Mucosa of descending colon (tissue), 3 donors: Measurements from ENCODE around the gene CCM2L. TPM values are rescaled to one million over a fixed set of nuclear protein-coding genes. Genes with fewer than 3 reads are reported as not detected.

Experiments
- ATAC-seq: fragments of 200-7000 bp; cut with Tn5 transposase; one replicate; pipeline ENCODE4 v1.9.1; 2020; ENCODE audit warnings: mild to moderate bottlenecking, moderate library complexity
- DNase-seq, 3 donors: peaks; one replicate each; pipeline ENCODE4 v3.0.0-alpha.2; 2020
- H3K36me3 ChIP-seq: fragments of 200-600 bp; one replicate; pipeline ENCODE4 v1.8.0; 2021; ENCODE audit warnings: low read depth, mild to moderate bottlenecking
- H3K4me1 ChIP-seq: fragments of 200-600 bp; one replicate; pipeline ENCODE4 v1.8.0; 2021; ENCODE audit warnings: low read depth, mild to moderate bottlenecking
- H3K4me3 ChIP-seq: fragments of 200-600 bp; one replicate; pipeline ENCODE4 v1.8.0; 2021; ENCODE audit warnings: mild to moderate bottlenecking
- H3K9me3 ChIP-seq: fragments of 200-600 bp; one replicate; pipeline ENCODE4 v1.8.0; 2021; ENCODE audit warnings: mild to moderate bottlenecking
- intact Hi-C, 2 donors: fragments of 100-400 bp; cut with DNase I in 1 of 2; cut with micrococcal nuclease in 1 of 2; formaldehyde crosslinking; loops; one replicate each; pipeline versions ENCODE4 v1.11.0 to v1.11.1; 2022; cut with DNase I, micrococcal nuclease
- total RNA-seq, 3 donors: library from RNA; stranded (reverse); fragmentation: NEBNext Ultra II Directional in 2 of 3; extraction: Animal tissue kit (Norgen Biotek cat#: 25700) in 2 of 3; gene quantifications; one replicate each; pipeline versions ENCODE4 v1.2.1 to v1.2.4, GENCODE V29; 2021 to 2023
- TF ChIP-seq, protein P1 (sequence below): fragments of 200-600 bp; IDR thresholded peaks from one replicate; pipeline ENCODE4 v1.8.0; 2022; ENCODE audit warnings: antibody characterized with exemption, mild to moderate bottlenecking
- donor health status: DM: no; HTN: no; CAD: no; lungs with moderate emphysema.
- donor health status: DM: no; HTN: no; CAD: no.
- donor health status: DM: no; HTN: yes; CAD: no.

The CCM2L gene
- total RNA-seq, 3 donors from 2014 or later, result 1.2 to 3.7 (median 1.8) TPM

DNA sequence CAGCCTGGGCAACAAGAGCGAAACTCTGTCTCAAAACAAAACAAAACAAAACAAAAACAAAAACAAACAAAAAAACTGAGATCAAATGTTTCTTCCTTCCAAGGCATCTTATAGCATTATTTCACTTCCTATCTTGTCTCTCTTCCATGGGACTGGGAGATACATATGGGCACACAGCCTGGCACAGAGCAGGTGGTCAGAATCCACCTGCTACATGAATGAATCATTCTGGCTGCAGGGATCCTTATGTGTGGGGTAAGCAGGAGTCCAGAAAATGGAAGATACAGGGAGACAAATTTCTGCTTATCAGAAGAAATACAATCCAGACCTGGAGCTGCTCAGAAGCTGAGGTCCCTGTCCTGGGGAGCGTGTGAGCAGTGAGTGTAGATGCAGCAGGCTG lies 18.2 kb upstream of the CCM2L start:
- intact Hi-C loops, result no loop called here
- Histone ChIP-seq H3K4me1 (no peaks in the 10 kb centered on the region), H3K36me3 (no peaks in the 10 kb centered on the region), H3K9me3 (no peaks in the 10 kb centered on the region), H3K4me3 (no peak overlapping the region)
- no peak for ATAC-seq
- TF ChIP-seq, protein P1, sequence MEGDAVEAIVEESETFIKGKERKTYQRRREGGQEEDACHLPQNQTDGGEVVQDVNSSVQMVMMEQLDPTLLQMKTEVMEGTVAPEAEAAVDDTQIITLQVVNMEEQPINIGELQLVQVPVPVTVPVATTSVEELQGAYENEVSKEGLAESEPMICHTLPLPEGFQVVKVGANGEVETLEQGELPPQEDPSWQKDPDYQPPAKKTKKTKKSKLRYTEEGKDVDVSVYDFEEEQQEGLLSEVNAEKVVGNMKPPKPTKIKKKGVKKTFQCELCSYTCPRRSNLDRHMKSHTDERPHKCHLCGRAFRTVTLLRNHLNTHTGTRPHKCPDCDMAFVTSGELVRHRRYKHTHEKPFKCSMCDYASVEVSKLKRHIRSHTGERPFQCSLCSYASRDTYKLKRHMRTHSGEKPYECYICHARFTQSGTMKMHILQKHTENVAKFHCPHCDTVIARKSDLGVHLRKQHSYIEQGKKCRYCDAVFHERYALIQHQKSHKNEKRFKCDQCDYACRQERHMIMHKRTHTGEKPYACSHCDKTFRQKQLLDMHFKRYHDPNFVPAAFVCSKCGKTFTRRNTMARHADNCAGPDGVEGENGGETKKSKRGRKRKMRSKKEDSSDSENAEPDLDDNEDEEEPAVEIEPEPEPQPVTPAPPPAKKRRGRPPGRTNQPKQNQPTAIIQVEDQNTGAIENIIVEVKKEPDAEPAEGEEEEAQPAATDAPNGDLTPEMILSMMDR, result no peak
- DNase-seq, result no peak

DNA sequence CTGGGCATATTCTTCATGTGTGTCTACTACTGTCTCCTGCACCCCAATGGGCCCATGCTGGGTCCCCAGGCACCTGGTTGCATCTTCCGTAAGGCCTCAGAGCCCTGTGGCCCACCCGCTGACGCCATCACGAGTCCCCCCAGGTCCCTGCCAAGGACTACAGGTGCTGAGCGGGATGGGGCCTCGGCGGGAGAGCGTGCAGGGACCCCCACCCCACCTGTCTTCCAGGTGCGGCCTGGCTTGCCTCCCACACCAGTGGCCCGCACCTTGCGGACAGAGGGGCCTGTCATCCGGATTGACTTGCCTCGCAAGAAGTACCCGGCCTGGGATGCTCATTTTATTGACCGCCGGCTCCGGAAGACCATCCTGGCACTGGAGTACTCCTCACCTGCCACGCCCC lies 13.2 kb upstream of the CCM2L start:
- Histone ChIP-seq H3K4me3 (no peak overlapping the region), H3K36me3 (no peaks in the 10 kb centered on the region), H3K9me3 (no peaks in the 10 kb centered on the region), H3K4me1 (no peaks in the 10 kb centered on the region)
- TF ChIP-seq, protein P1, result no peak
- no peak for DNase-seq
- intact Hi-C loops, result no loop called here
- no peak for ATAC-seq

DNA sequence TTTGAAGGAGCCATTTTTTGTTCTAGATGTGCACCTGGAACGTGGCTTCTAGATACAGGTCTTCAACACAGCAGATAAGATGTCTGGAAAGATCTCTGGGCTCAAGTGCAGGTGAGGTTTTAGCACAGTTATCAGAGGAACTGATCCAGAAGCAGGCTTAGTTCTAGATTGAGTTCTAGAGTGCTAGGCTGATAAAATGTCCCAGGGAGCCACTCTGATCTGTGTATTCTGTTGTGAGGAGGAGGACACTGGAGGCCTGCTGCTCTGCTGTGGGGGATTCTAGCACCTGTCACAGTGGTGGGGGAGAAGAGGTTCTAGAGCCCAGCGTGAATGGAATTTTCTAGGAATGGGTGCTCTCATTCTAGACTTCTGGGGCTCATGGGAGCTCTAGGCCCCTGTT lies 12.0 kb upstream of the CCM2L start:
- no peak for ATAC-seq
- intact Hi-C loops, result no loop called here
- Histone ChIP-seq H3K36me3 (no peaks in the 10 kb centered on the region), H3K9me3 (no peaks in the 10 kb centered on the region), H3K4me3 (no peak overlapping the region), H3K4me1 (no peaks in the 10 kb centered on the region)
- DNase-seq, result no peak
- TF ChIP-seq, protein P1, result no peak

DNA sequence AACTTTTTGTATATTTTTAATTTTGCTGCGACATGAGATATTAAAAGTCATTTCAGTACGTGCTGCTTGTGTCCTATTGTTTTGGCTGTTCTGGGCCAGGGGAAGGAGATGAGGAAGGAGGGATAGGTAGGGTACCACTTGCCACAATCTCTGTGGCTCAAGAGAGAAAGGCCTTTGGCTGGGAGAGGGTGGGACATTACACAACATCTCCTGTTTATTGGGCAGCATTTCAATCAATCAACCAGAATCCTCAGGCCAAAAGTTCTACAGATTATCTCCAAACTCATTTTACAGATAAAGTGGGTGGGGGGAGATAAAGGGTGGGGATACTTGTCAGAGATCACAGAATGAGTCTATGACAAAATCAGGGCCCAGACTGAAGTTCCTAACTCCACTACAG lies 6.9 kb upstream of the CCM2L start:
- H3K4me1 ChIP-seq, result no peaks in the 10 kb centered on the region
- TF ChIP-seq, protein P1, result no peak
- no peaks in the 10 kb centered on the region for H3K36me3 ChIP-seq
- DNase-seq (no peak), ATAC-seq (no peak)
- intact Hi-C loops, result no loop called here
- no peak overlapping the region for H3K4me3 ChIP-seq
- H3K9me3 ChIP-seq, result no peaks in the 10 kb centered on the region

DNA sequence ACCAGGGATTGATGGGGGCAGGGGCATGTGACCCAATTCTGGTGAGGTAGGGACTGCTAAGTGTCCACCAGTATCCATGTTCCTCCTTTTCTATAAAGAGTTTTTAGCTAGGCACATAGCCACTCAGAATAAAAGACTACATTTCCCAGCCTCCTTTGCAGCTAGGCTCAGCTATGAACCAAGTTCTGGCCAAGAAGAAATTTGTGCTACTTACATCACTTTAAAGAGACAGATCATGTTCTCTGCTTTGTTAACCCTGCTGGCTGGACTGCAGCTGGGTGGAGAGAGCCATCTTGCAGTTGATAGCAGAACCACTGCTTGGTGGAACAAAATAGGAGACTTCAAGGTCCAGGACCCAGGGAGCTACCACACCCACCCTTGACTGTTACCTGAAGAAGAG lies 5.3 kb upstream of the CCM2L start:
- no peaks in the 10 kb centered on the region for H3K36me3 ChIP-seq
- ATAC-seq, result no peak
- intact Hi-C loops, result no loop called here

More for the DNA sequence above, 5.3 kb upstream of the CCM2L start:
- DNase-seq, result no peak
- TF ChIP-seq, protein P1, result no peak
- H3K4me3 ChIP-seq, result no peak overlapping the region
- H3K4me1 ChIP-seq, result no peaks in the 10 kb centered on the region
- H3K9me3 ChIP-seq, result no peaks in the 10 kb centered on the region
